T-cell (primary cell): ENCODE measurements around the gene PLEKHG2. TPM values are rescaled to one million over a fixed set of nuclear protein-coding genes. Genes with fewer than 3 reads are reported as not detected.

Experiments
- ATAC-seq, 4 experiments: fragments of 200-7000 bp in 3 of 4; fragments of 150-1000 bp in 1 of 4; cut with Tn5 transposase; replicated peaks in 1 of 4; 1 replicate in 3 of 4; 2 replicates in 1 of 4; pipeline ENCODE4 v1.10.0; 2021; ENCODE audit warnings: moderate library complexity in 3 of 4, mild to moderate bottlenecking in 2 of 4, moderate number of reproducible peaks in 1 of 4
- CTCF ChIA-PET, 2 donors: fragments of 300-600 bp; sonication (Branson Sonifier 250); formaldehyde crosslinking; loops; one replicate each; lab custom pipeline; 2022; ENCODE audit warnings: antibody characterized with exemption in 2 of 2; lab: Charles Lee
- POLR2A ChIA-PET, 2 donors: fragments of 300-600 bp; sonication (Branson Sonifier 250); formaldehyde crosslinking; loops; one replicate each; lab custom pipeline; 2022; ENCODE audit warnings: antibody characterized with exemption in 2 of 2; lab: Charles Lee
- DNase-seq, 35 experiments: peaks; one replicate each; pipeline versions ENCODE4 v3.0.0 to v3.0.0-alpha.2; 2013 to 2023
- H3K27ac ChIP-seq: one replicate; pipeline ENCODE4 v1.5.1; 2013; ENCODE audit warnings: low read length
- H3K27me3 ChIP-seq, 2 experiments: replicated peaks in 1 of 2; 1 replicate in 1 of 2; 2 replicates in 1 of 2; pipeline versions ENCODE4 v1.6.1 to v1.7.0; 2013; ENCODE audit warnings: low read length in 1 of 2, mixed read lengths in 1 of 2; ENCODE audit not compliant: control insufficient read depth in 2 of 2, insufficient read depth in 2 of 2; ENCODE audit errors: extremely low read depth in 1 of 2
- H3K36me3 ChIP-seq, 2 donors: 1 replicate in 1 of 2; 2 replicates in 1 of 2; pipeline versions ENCODE4 v1.6.1 to v1.7.0; 2013; ENCODE audit warnings: low read length in 1 of 2; ENCODE audit not compliant: control insufficient read depth in 2 of 2, insufficient read depth in 1 of 2; ENCODE audit errors: extremely low read depth in 1 of 2
- H3K4me1 ChIP-seq, 2 experiments: 1 replicate in 1 of 2; 2 replicates in 1 of 2; pipeline versions ENCODE4 v1.6.1 to v1.7.0; 2013; ENCODE audit warnings: low read length in 2 of 2, mixed read lengths in 1 of 2; ENCODE audit not compliant: insufficient read depth in 2 of 2, control insufficient read depth in 1 of 2; ENCODE audit errors: extremely low read depth in 1 of 2
- H3K4me3 ChIP-seq, 2 donors: 1 replicate in 1 of 2; 2 replicates in 1 of 2; pipeline versions ENCODE4 v1.5.1 to v1.7.0; 2013; ENCODE audit warnings: mild to moderate bottlenecking in 2 of 2, low read length in 1 of 2, moderate library complexity in 1 of 2; ENCODE audit not compliant: control insufficient read depth in 1 of 2; ENCODE audit errors: extremely low read depth in 1 of 2
- H3K9me3 ChIP-seq: 2 replicates; pipeline ENCODE4 v1.7.0; 2013
- H3K27ac Mint-ChIP-seq, 2 donors: one replicate each; pipeline ENCODE4 v1.8.0; 2020 to 2021; ENCODE audit warnings: mild to moderate bottlenecking in 2 of 2, mixed read lengths in 2 of 2
- H3K27me3 Mint-ChIP-seq, 2 donors: one replicate each; pipeline ENCODE4 v1.8.0; 2021 to 2022; ENCODE audit warnings: mixed read lengths in 2 of 2
- H3K36me3 Mint-ChIP-seq: one replicate; pipeline ENCODE4 v1.8.0; 2021; ENCODE audit warnings: mixed read lengths
- H3K4me1 Mint-ChIP-seq, 3 donors: one replicate each; pipeline ENCODE4 v1.8.0; 2020 to 2022; ENCODE audit warnings: mixed read lengths in 3 of 3, mild to moderate bottlenecking in 1 of 3
- H3K4me3 Mint-ChIP-seq, 3 donors: one replicate each; pipeline ENCODE4 v1.8.0; 2020 to 2022; ENCODE audit warnings: mild to moderate bottlenecking in 3 of 3, mixed read lengths in 3 of 3, moderate library complexity in 3 of 3
- H3K9me3 Mint-ChIP-seq, 3 donors: one replicate each; pipeline ENCODE4 v1.8.0; 2020 to 2022; ENCODE audit warnings: mixed read lengths in 3 of 3
- WGBS: methylation state at CpG from one replicate; pipeline ENCODE4 v1.1.5; 2013; ENCODE audit warnings: missing lambda C conversion rate; ENCODE audit not compliant: insufficient coverage; 5-methylcytosine and 5-hydroxymethylcytosine counted together
- total RNA-seq, 35 experiments: library from RNA in 6 of 35; stranded (reverse) in 6 of 35; fragments of 120-200 nt in 1 of 35; gene quantifications; one replicate each; pipeline versions ENCODE4 v1.2.1 to v1.2.4 and lab custom pipeline; 2013 to 2026

Gene PLEKHG2
- total RNA-seq, 5 donors from 2014 or later (not counting 1 experiment from before 2014, with no cell fraction given) = 25.2 to 88.1 (median 36.7) TPM

DNA sequence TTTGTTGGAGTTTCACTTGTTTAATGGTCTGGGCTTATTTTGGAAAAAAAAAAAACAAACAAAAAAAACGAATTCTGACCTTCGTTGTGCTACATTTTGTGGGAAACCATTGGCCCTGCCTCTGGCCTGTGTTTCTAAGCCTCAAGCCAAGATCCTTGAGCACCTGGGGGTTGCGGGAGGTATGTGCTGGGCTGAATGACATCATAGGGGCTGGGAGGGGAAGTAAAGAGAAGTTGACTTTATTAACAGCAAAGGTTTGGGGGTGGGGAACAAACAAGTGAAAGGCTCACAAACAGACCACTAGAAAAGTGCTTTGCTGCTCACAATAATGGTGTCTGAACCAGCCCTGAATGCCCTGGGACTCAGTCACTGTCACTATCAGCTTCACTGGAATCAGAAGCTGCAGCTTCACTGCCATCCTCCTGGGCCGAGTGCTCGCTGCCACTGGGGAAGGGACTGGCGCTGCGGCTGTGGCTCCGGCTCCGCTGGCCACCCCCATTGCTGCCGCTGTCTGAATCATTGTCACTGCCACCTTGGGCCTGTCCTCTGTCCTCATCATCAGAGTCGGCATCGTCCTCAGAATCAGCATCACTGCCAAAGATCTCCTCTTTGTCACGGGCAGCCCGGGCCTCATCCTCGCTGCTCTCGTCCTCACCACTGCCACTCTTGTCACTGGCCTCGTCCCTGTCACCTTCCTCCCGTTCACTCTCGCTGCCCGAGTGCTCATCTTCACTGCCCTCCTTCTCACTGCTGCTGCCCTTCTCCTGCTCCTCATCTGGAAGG lies 26.6 kb upstream of the PLEKHG2 start:
- Histone ChIP-seq H3K9me3 (no peaks in the 10 kb centered on the region), H3K36me3 (peaks cover 21 to 81% of the 10 kb centered on the region in 2 donors), H3K4me3 (no peak overlapping the region), H3K27me3 (no peaks in the 10 kb centered on the region), H3K4me1 (peaks cover 4 to 15% of the 10 kb centered on the region in 2 experiments), H3K27ac (no peak overlapping the region)
- Mint-ChIP-seq H3K27ac (no peak overlapping the region), H3K36me3 (peaks cover 45% of the 10 kb centered on the region), H3K9me3 (no peaks in the 10 kb centered on the region), H3K4me1 (peaks cover 9 to 23% (median 22%) of the 10 kb centered on the region in 3 donors), H3K27me3 (no peaks in the 10 kb centered on the region), H3K4me3 (no peak overlapping the region)
- WGBS = 96% methylated on average over 14 of the region's 20 CpGs
- ATAC-seq (no peak), DNase-seq (no peak)
- POLR2A ChIA-PET = interaction anchor here in 1 of 2 donors (0.5 kb wide), 1 partner anchor 23 kb away, joined by 5 read pairs; no protein-coding TSS in a partner anchor
- CTCF ChIA-PET = no interaction called here

DNA sequence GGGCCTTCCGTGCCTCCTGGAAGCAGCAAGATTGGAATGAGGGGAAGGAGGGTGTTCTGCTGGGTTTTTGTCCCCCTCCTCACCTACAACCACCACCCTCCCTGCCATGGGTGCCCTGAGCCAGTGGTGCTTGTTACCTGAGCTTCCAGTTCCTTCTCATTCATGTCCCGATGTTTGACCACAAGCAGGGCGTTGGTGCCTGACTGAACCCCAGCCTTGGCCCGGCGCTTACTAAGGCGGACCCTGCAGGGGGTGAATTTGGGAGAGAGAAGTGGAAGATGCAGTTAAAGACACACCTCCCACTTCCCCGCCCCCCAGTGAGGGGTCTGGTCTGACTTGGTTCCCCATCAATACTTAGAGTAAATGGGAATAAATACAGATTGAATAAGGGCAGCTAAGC lies 25.9 kb upstream of the PLEKHG2 start:
- H3K36me3 Mint-ChIP-seq = peaks cover 41% of the 10 kb centered on the region

DNA sequence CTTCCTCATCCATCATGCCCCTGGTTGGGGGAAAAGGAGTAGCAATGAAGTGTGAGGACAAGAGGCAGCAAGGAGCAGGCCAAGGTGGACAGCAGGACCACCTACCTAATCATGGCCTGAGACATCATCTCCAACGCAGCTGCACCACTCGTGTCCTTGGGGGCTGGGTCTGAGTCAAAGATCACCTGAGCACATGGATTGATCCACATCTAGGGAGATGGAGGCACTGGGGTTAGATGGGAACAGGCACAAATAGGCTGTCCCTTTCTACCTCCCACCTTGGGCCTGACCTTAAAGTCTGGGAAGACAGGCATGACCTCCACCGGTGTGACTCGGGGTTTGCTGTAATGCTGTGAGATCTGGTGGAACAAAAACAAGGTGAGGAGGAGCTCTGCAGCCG lies 23.8 kb upstream of the PLEKHG2 start:
- Histone ChIP-seq H3K9me3 (no peaks in the 10 kb centered on the region), H3K4me3 (no peak overlapping the region), H3K27ac (no peak overlapping the region), H3K27me3 (no peaks in the 10 kb centered on the region), H3K36me3 (peaks cover 17 to 66% of the 10 kb centered on the region in 2 donors), H3K4me1 (peaks cover 7 to 32% of the 10 kb centered on the region in 2 experiments)
- CTCF ChIA-PET = no interaction called here
- Mint-ChIP-seq H3K9me3 (no peaks in the 10 kb centered on the region), H3K4me3 (peak overlapping the region in 1 of 3 donors; percentile 58), H3K27ac (peak overlapping the region; percentile 49 to 69), H3K4me1 (peaks cover 29 to 43% (median 43%) of the 10 kb centered on the region in 3 donors), H3K36me3 (peaks cover 35% of the 10 kb centered on the region), H3K27me3 (no peaks in the 10 kb centered on the region)
- WGBS = 100% methylated on average over 2 of the region's 5 CpGs
- DNase-seq = no peak
- ATAC-seq = no peak
- POLR2A ChIA-PET = no interaction called here

More for the DNA sequence above, 25.9 kb upstream of the PLEKHG2 start:
- no peak overlapping the region for H3K4me3 Mint-ChIP-seq
- H3K9me3 ChIP-seq = no peaks in the 10 kb centered on the region
- no peak for ATAC-seq
- H3K4me1 ChIP-seq = peaks cover 4 to 16% of the 10 kb centered on the region in 2 experiments
- no CpG with 5 or more reads among the region's 7 CpGs for WGBS
- no peak for DNase-seq
- no peaks in the 10 kb centered on the region for H3K27me3 Mint-ChIP-seq
- peaks cover 17 to 74% of the 10 kb centered on the region in 2 donors for H3K36me3 ChIP-seq
- ChIA-PET POLR2A (interaction anchor here in 1 of 2 donors (0.5 kb wide), 1 partner anchor 23 kb away, joined by 5 read pairs; no protein-coding TSS in a partner anchor), CTCF (no interaction called here)
- no peaks in the 10 kb centered on the region for H3K27me3 ChIP-seq
- H3K9me3 Mint-ChIP-seq = no peaks in the 10 kb centered on the region
- no peak overlapping the region for H3K4me3 ChIP-seq
- peaks cover 16 to 30% (median 27%) of the 10 kb centered on the region in 3 donors for H3K4me1 Mint-ChIP-seq
- H3K27ac ChIP-seq = no peak overlapping the region
- H3K27ac Mint-ChIP-seq = peak overlapping the region in 1 of 2 donors; percentile 57

DNA sequence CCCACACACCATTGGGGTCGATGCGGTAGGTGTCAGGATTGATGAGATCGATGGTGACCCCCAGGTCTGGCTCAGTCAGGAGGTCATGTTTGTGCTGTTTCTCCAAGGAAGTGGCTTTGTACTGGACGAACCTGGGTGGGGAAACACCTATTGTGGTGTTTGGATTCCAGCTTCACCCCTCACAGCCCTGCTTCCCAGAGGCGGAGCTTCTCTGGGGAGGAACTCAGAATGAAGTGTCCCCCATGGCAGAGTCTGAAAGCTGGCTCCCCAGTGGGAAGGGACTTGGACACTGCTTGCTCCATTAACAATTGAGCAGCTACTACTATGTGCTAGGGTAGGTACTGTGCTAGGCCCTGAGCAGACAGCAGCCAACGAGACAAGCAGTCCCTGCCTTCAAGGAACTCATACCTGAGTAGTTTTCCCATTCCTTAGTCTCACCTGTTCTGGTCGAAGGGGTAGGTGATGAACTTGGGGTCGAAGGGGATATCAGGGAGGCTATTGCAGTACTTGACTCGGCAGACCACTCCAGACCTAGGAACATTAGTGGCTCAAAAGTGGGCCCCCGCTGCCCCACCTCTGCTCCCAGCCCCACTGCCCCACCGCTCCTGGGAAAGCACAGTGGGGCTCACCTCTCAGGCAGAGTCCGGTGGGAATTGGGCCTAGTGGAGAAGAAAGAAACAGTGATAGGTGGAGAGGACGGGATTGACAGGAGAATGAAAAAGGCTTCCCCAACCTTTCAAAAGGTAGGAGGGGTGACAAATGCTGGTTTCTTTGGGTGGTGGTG lies 22.6 kb upstream of the PLEKHG2 start:
- POLR2A ChIA-PET = interaction anchor here in 1 of 2 donors (0.6 to 2.8 kb wide), 2 partner anchors 7 to 46 kb away, joined by 3 to 31 read pairs; partner anchors contain the start of gene RPS16
- no peaks in the 10 kb centered on the region for H3K27me3 Mint-ChIP-seq
- H3K27ac Mint-ChIP-seq = peak overlapping the region; percentile 97 to 100
- 60% methylated on average over 1 of the region's 13 CpGs for WGBS
- peak overlapping the region; percentile 94 to 98 (median 98) for H3K4me3 Mint-ChIP-seq
- H3K9me3 Mint-ChIP-seq = no peaks in the 10 kb centered on the region
- CTCF ChIA-PET = no interaction called here
- Histone ChIP-seq H3K36me3 (peaks cover 17 to 66% of the 10 kb centered on the region in 2 donors), H3K27ac (peak overlapping the region; percentile 98), H3K4me1 (peaks cover 7 to 37% of the 10 kb centered on the region in 2 experiments), H3K9me3 (no peaks in the 10 kb centered on the region), H3K4me3 (peak overlapping the region; percentile 89 to 99), H3K27me3 (no peaks in the 10 kb centered on the region)
- H3K4me1 Mint-ChIP-seq = peaks cover 34 to 47% (median 45%) of the 10 kb centered on the region in 3 donors
- no peak for DNase-seq
- H3K36me3 Mint-ChIP-seq = peaks cover 38% of the 10 kb centered on the region
- no peak for ATAC-seq

DNA sequence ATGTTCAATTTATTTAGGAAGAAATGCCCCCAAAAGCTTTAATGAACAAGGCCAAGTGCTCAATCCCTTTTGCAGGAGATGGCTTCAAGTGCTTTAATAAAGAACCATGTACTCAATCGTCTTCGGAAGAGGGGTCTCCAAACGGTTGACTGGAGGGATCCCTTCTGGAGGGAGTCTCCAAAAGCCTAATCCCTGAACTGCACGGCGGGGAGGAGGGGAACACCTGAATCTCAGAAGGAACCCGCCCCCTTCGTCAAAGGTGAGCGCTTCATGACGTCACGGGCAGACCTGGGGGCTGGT lies 22.1 kb upstream of the PLEKHG2 start:
- peak overlapping the region; percentile 97 to 100 for H3K27ac Mint-ChIP-seq
- peak overlapping the region; percentile 98 for H3K27ac ChIP-seq
- peaks cover 43% of the 10 kb centered on the region for H3K36me3 Mint-ChIP-seq
- WGBS = 0% methylated on average over 6 of the region's 10 CpGs
- no peaks in the 10 kb centered on the region for H3K27me3 ChIP-seq
- POLR2A ChIA-PET = interaction anchor here (0.6 to 2.8 kb wide), 5 partner anchors 8 to 45 kb away, joined by 3 to 31 read pairs (median 4); partner anchors contain the start of gene RPS16 (in 2 of the 2)
- H3K4me1 ChIP-seq = peaks cover 7 to 37% of the 10 kb centered on the region in 2 experiments
- H3K27me3 Mint-ChIP-seq = no peaks in the 10 kb centered on the region
- H3K36me3 ChIP-seq = peaks cover 21 to 66% of the 10 kb centered on the region in 2 donors
- no peaks in the 10 kb centered on the region for H3K9me3 ChIP-seq
- CTCF ChIA-PET = interaction anchor here in 1 of 2 donors (0.9 to 1.2 kb wide), 4 partner anchors 11 to 460 kb away, joined by 3 to 6 read pairs (median 4); partner anchors contain the start of genes MRPS12, SAMD4B and SARS2
- ATAC-seq = peak in 1 of 4 experiments; percentile 50
- H3K4me3 ChIP-seq = peak overlapping the region; percentile 89 to 99
- no peaks in the 10 kb centered on the region for H3K9me3 Mint-ChIP-seq
- H3K4me1 Mint-ChIP-seq = peaks cover 37 to 50% (median 48%) of the 10 kb centered on the region in 3 donors
- DNase-seq = peak in 25 of 35 experiments; percentile 78 to 90 (median 84)
- peak overlapping the region; percentile 94 to 98 (median 98) for H3K4me3 Mint-ChIP-seq
